ENCODE data around the gene XKRX. TPM values are rescaled to one million over a fixed set of nuclear protein-coding genes. Genes with fewer than 3 reads are reported as not detected.

XKRX gene
- total RNA-seq, 1 experiment from 2014 or later = 1.4 TPM

- Histone ChIP-seq H3K27ac (no peak overlapping the region), H3K79me2 (ENCODE audit: low read depth) (no peaks in the 10 kb centered on the region), H3K4me3 (no peak overlapping the region), H3K9me2 (ENCODE audit: insufficient read depth) (no peaks in the 10 kb centered on the region), H3K27me3 (ENCODE audit: insufficient read depth, low read depth) (no peaks in the 10 kb centered on the region), H3K36me3 (ENCODE audit: low read depth) (no peaks in the 10 kb centered on the region), H3K4me2 (no peak overlapping the region), H2AFZ (no peak overlapping the region), H3K9me3 (ENCODE audit: insufficient read depth, low read depth) (no peaks in the 10 kb centered on the region), H3F3A (ENCODE audit: insufficient read depth, low read depth) (no peaks in the 10 kb centered on the region), H4K20me1 (ENCODE audit: insufficient read depth) (no peaks in the 10 kb centered on the region), H3K4me1 (replicated peaks; ENCODE audit: insufficient read depth) (peaks cover 27% of the 10 kb centered on the region)
- POLR2A ChIA-PET (ENCODE audit: unreplicated experiment) = no interaction called here
- no peak for DNase-seq
- intact Hi-C loops (cut with micrococcal nuclease; ENCODE audit: unreplicated experiment) = no loop called here
- BruUV-seq (replicated peaks) = no TSS peak
- TF ChIP-seq EZH2 (IDR thresholded peaks at IDR 0.05; ENCODE audit: low read depth) (no peak), CTCF (conservative IDR thresholded peaks at IDR 0.05) (no peak)
- CTCF ChIA-PET = no interaction called here
These were observed 60.4 kb downstream of the XKRX start for GRCh38 chrX:100868273-100868672.

- intact Hi-C loops (cut with micrococcal nuclease; ENCODE audit: unreplicated experiment) = no loop called here
These were observed 63.9 kb downstream of the XKRX start for GRCh38 chrX:100864657-100865391.

More at GRCh38 chrX:100864657-100865391, 63.9 kb downstream of the XKRX start:
- H3F3A ChIP-seq (ENCODE audit: insufficient read depth, low read depth) = no peaks in the 10 kb centered on the region
- no peaks in the 10 kb centered on the region for H3K36me3 ChIP-seq (ENCODE audit: low read depth)
- H3K4me3 ChIP-seq = no peak overlapping the region
- H2AFZ ChIP-seq = no peak overlapping the region
- no TSS peak for BruUV-seq (replicated peaks)
- H4K20me1 ChIP-seq (ENCODE audit: insufficient read depth) = no peaks in the 10 kb centered on the region
- H3K9me3 ChIP-seq (ENCODE audit: insufficient read depth, low read depth) = no peaks in the 10 kb centered on the region
- no peak for DNase-seq
- CTCF ChIA-PET = no interaction called here
- H3K27ac ChIP-seq = no peak overlapping the region
- no peak for TF ChIP-seq EZH2 (IDR thresholded peaks at IDR 0.05; ENCODE audit: low read depth)
- TF ChIP-seq CTCF (conservative IDR thresholded peaks at IDR 0.05) = no peak
- no peaks in the 10 kb centered on the region for H3K27me3 ChIP-seq (ENCODE audit: insufficient read depth, low read depth)
- H3K9me2 ChIP-seq (ENCODE audit: insufficient read depth) = no peaks in the 10 kb centered on the region
- no peaks in the 10 kb centered on the region for H3K79me2 ChIP-seq (ENCODE audit: low read depth)
- peak overlapping the region; percentile 23; the same call in 1 of the 2 replicates for H3K4me2 ChIP-seq
- peaks cover 10% of the 10 kb centered on the region for H3K4me1 ChIP-seq (replicated peaks; ENCODE audit: insufficient read depth)
- POLR2A ChIA-PET (ENCODE audit: unreplicated experiment) = no interaction called here

Other genes with a start within 250 kb of the XKRX start
- gene SYTL4, start 196.8 kb downstream of the XKRX start, total RNA-seq (2021) = 23.4 and 23.6 TPM in 2 replicates
- gene CSTF2, start 108.5 kb downstream of the XKRX start, total RNA-seq (2021) = 18.5 and 24.1 TPM in 2 replicates
- gene NOX1, start 54.6 kb downstream of the XKRX start, total RNA-seq (2021) = not detected in 2 replicates
- gene ARL13A, start 40.8 kb upstream of the XKRX start, total RNA-seq (2021) = not detected in 2 replicates
- 31.6 and 38.1 TPM in 2 replicates for gene TRMT2B, start 123.2 kb upstream of the XKRX start, total RNA-seq (2021)
- gene TMEM35A, start 150.0 kb upstream of the XKRX start, total RNA-seq (2021) = not detected in 2 replicates
- gene CENPI, start 169.3 kb upstream of the XKRX start, total RNA-seq (2021) = 18.0 and 26.1 TPM in 2 replicates

All from PC-9 (cell line).